ENCODE measurements around the gene KCNIP4.

DNA sequence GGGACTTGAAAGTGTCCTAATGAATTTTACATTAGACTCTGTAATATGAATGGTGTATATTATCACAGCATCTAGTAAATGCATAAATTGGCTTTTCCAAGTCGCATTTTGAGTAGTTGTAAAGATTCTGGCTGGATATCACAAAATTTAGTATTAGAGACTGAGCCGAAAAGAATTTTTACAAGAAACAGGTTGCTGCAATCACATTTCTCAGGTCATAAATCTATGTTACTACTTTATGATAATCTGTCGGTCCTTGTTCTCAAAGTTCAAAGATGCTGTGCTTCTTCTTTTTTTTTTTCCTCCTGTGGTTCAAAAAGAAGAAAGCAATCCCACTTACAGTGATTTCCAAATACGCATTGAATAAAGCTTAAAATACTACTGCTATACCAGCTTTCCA, 253.4 kb downstream of the KCNIP4 start:
- TF ChIP-seq EZH2phosphoT487 (IDR thresholded peaks at IDR 0.05; ENCODE audit: insufficient read depth, low read depth) (no peak), EZH2 (IDR thresholded peaks at IDR 0.05; ENCODE audit: insufficient read depth, poor library complexity, severe bottlenecking) (no peak)

All from GM23248 (cell line).